Neural crest cell (in vitro differentiated cells): ENCODE measurements around the gene PTEN. TPM values are rescaled to one million over a fixed set of nuclear protein-coding genes. Genes with fewer than 3 reads are reported as not detected.

Experiments
- DNase-seq: peaks from one replicate; pipeline ENCODE4 v3.0.0; 2021; ENCODE audit warnings: low read depth, mixed read lengths, low spot score
- H3K27ac Mint-ChIP-seq: one replicate; pipeline ENCODE4 v1.8.0; 2021; ENCODE audit warnings: mild to moderate bottlenecking, mixed read lengths; ENCODE audit not compliant: unreplicated experiment
- H3K27me3 Mint-ChIP-seq: 2 replicates; pipeline ENCODE4 v1.8.0; 2021; ENCODE audit warnings: low read depth, mild to moderate bottlenecking, mixed read lengths
- H3K36me3 Mint-ChIP-seq: 2 replicates; pipeline ENCODE4 v1.8.0; 2021; ENCODE audit warnings: low read depth, mild to moderate bottlenecking, mixed read lengths
- H3K4me1 Mint-ChIP-seq: 2 replicates; pipeline ENCODE4 v1.8.0; 2021; ENCODE audit warnings: mixed read lengths
- H3K4me3 Mint-ChIP-seq: one replicate; pipeline ENCODE4 v1.8.0; 2021; ENCODE audit warnings: mild to moderate bottlenecking, mixed read lengths
- H3K9me3 Mint-ChIP-seq: 2 replicates; pipeline ENCODE4 v1.8.0; 2021; ENCODE audit warnings: mixed read lengths
- total RNA-seq: library from RNA; stranded (reverse); gene quantifications from 2 replicates; pipeline ENCODE4 v1.2.1, GENCODE V29; 2021
- TF ChIP-seq, protein P1 (sequence below): fragments of 200-600 bp; sonication (generic); conservative IDR thresholded peaks from 2 replicates; pipeline ENCODE4 v1.5.0; 2021; ENCODE audit warnings: antibody characterized with exemption, mild to moderate bottlenecking

PTEN gene
- total RNA-seq, 1 donor from 2014 or later, result 52.5 TPM

DNA sequence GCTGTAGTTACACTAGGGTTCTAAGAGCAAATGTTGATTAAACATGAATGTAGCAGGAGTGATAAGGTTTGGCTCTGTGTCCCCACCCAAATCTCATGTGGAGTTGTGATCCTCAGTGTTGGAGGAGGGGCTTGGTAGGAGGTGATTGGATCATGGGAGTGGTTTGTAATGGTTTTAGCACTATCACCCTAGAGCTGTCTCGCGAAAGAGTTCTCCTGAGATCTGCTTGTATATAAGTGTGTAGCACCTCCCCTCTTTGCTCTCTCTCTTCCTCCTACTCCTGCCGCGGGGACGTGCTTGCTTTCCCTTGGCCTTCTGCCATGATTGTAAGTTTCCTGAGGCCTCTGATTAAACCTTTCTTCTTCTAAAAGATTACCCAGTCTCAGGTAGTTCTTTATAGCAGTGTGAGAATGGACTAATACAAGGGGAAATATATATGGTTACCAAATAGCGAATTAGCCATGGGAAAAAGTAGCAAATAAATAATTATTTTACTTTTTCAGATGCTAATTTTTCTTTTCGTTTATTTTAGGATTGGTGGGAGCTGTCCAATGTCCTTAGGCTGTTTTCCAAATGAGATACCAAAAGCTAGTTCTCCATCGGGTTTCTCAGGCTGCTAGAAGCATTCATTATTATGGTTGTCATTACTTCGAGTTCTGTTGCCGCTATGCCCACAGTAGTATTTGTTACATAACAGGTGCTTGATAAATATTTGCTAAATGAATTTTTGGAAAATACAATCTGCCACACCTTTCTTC lies 58.7 kb downstream of the PTEN start:
- Mint-ChIP-seq H3K4me3 (no peak overlapping the region), H3K9me3 (peaks cover 3% of the 10 kb centered on the region), H3K36me3 (peaks cover 14% of the 10 kb centered on the region), H3K4me1 (peaks cover 17% of the 10 kb centered on the region), H3K27ac (no peak overlapping the region), H3K27me3 (no peaks in the 10 kb centered on the region)
- no peak for DNase-seq
- TF ChIP-seq, protein P1, sequence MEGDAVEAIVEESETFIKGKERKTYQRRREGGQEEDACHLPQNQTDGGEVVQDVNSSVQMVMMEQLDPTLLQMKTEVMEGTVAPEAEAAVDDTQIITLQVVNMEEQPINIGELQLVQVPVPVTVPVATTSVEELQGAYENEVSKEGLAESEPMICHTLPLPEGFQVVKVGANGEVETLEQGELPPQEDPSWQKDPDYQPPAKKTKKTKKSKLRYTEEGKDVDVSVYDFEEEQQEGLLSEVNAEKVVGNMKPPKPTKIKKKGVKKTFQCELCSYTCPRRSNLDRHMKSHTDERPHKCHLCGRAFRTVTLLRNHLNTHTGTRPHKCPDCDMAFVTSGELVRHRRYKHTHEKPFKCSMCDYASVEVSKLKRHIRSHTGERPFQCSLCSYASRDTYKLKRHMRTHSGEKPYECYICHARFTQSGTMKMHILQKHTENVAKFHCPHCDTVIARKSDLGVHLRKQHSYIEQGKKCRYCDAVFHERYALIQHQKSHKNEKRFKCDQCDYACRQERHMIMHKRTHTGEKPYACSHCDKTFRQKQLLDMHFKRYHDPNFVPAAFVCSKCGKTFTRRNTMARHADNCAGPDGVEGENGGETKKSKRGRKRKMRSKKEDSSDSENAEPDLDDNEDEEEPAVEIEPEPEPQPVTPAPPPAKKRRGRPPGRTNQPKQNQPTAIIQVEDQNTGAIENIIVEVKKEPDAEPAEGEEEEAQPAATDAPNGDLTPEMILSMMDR, result no peak

DNA sequence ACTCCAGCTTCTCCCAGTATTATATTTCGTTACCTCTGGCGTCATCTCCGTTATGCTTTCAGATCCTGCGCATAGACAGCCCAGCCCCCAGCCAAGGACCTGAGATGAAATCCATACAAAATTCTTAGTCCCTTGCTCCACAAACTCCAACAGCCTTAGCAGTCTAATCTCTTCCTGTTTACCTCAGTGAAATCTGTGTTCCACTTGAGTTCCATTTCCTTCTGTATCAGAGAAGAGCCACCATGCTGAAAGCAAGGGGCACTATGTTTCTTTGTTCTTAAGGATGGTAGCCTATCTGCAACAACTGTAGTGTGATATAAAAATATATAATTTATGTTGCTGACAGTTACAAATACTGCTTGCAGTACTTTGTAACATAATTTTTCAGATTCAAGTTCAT lies 59.8 kb downstream of the PTEN start:
- H3K27ac Mint-ChIP-seq, result no peak overlapping the region
- H3K9me3 Mint-ChIP-seq, result peaks cover 3% of the 10 kb centered on the region
- DNase-seq, result no peak
- TF ChIP-seq, protein P1, result no peak
- peaks cover 14% of the 10 kb centered on the region for H3K36me3 Mint-ChIP-seq
- H3K4me1 Mint-ChIP-seq, result peaks cover 17% of the 10 kb centered on the region
- no peaks in the 10 kb centered on the region for H3K27me3 Mint-ChIP-seq
- no peak overlapping the region for H3K4me3 Mint-ChIP-seq

DNA sequence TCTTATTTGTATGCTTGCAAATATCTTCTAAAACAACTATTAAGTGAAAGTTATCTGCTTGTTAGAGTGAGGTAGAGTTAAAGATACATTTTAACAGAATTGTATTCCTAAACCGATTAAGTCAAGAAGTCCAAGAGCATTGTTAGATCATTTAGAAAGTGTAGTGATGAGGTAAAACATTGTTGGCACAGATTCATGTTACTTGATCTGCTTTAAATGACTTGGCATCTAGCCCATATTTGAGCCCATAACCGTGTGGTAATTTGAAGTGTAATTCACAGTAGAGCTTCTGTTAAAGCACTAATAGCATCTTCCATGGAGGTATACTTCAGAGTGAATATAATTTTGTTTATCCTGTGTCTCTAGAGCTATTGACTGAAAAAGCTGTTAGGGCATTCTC lies 62.1 kb downstream of the PTEN start:
- Mint-ChIP-seq H3K27ac (no peak overlapping the region), H3K9me3 (peaks cover 3% of the 10 kb centered on the region), H3K4me1 (peaks cover 12% of the 10 kb centered on the region)

DNA sequence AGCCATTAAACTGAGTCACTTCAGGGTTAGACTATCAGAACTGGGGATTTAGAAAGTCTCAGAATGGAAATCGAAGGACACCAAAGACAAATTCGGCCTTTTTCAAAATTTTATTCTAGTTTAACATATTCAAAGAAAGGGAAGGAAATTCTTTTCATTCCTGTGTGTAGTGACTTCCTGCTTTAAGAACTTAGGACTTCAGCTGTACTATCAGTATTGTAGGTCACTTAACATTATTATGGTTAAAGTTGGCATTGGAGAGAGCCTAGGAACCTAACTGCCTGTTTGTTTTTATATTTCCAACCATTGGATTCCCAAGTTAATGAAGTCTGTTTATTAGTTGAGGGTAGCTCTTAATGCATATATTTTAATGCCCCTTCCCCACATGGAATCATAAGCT lies 63.7 kb downstream of the PTEN start:
- Mint-ChIP-seq H3K27ac (no peak overlapping the region), H3K27me3 (no peaks in the 10 kb centered on the region), H3K36me3 (peaks cover 11% of the 10 kb centered on the region), H3K4me3 (no peak overlapping the region), H3K9me3 (no peaks in the 10 kb centered on the region), H3K4me1 (peaks cover 16% of the 10 kb centered on the region)
- TF ChIP-seq, protein P1, result no peak
- DNase-seq, result no peak

More for the DNA sequence above, 62.1 kb downstream of the PTEN start:
- no peaks in the 10 kb centered on the region for H3K27me3 Mint-ChIP-seq
- peaks cover 14% of the 10 kb centered on the region for H3K36me3 Mint-ChIP-seq
- no peak for DNase-seq
- TF ChIP-seq, protein P1, result no peak
- no peak overlapping the region for H3K4me3 Mint-ChIP-seq

DNA sequence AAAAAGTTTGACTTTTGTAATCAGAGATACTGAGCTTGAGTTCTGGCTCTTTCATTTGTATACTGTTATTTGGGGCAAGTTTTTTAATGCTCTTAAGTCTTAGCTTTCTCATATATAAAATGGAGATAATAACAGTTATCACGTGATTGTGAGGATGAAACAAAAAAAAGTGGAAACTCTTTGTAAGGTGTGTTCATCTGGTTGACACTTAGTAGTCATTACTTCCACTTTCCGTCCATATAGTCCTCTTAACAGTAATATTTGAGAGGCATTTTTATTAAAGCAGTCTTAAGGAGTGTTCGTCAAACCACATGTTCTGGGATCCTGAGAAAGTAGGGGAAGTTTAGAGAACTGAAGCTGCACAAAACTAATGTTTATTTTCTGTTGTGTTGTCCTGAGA lies 65.6 kb downstream of the PTEN start:
- H3K4me3 Mint-ChIP-seq, result no peak overlapping the region
- H3K9me3 Mint-ChIP-seq, result no peaks in the 10 kb centered on the region
- H3K27ac Mint-ChIP-seq, result no peak overlapping the region
- no peaks in the 10 kb centered on the region for H3K27me3 Mint-ChIP-seq
- H3K4me1 Mint-ChIP-seq, result peaks cover 11% of the 10 kb centered on the region
- TF ChIP-seq, protein P1, result no peak
- DNase-seq, result no peak
- H3K36me3 Mint-ChIP-seq, result peaks cover 8% of the 10 kb centered on the region
